Fibroblast of peridontal ligament (primary cell): ENCODE data around the gene PPP2R3A.
"Not testable (repeated sequence)": the region's sequence is repeated elsewhere in the genome, so short reads cannot be mapped to it uniquely, and the experiment has no call there.

ENCODE experiments used
- DNase-seq: peaks from one replicate; pipeline ENCODE4 v3.0.0-alpha.2; 2010; ENCODE audit errors: extremely low read depth

The PPP2R3A gene

GRCh38 chr3:136093771-136094170 is 128.2 kb downstream of the PPP2R3A start:
- DNase-seq: no peak

- DNase-seq: no peak
These were observed 139.5 kb downstream of the PPP2R3A start for GRCh38 chr3:136105044-136105443.

GRCh38 chr3:136106101-136106500 is 140.6 kb downstream of the PPP2R3A start:
- DNase-seq: no peak

- no peak for DNase-seq
These were observed 144.0 kb downstream of the PPP2R3A start for GRCh38 chr3:136109499-136109898.

GRCh38 chr3:136110481-136110880 is 145.0 kb downstream of the PPP2R3A start:
- DNase-seq: no peak

GRCh38 chr3:136114421-136114820 is 148.9 kb downstream of the PPP2R3A start:
- peak; percentile 16 for DNase-seq

- DNase-seq: not testable (repeated sequence)
These were observed 153.8 kb downstream of the PPP2R3A start for GRCh38 chr3:136119332-136119731.

- DNase-seq: not testable (repeated sequence)
These were observed 154.3 kb downstream of the PPP2R3A start for GRCh38 chr3:136119783-136120182.

GRCh38 chr3:136120373-136121348 is 155.1 kb downstream of the PPP2R3A start:
- peak; percentile 28 for DNase-seq

- DNase-seq: no peak
These were observed 156.5 kb downstream of the PPP2R3A start for GRCh38 chr3:136122006-136122405.

- not testable (repeated sequence) for DNase-seq
These were observed 166.1 kb downstream of the PPP2R3A start for GRCh38 chr3:136131647-136132046.

- DNase-seq: no peak
These were observed 168.6 kb downstream of the PPP2R3A start for GRCh38 chr3:136134091-136134490.

GRCh38 chr3:136135039-136135802 is 169.7 kb downstream of the PPP2R3A start:
- DNase-seq: no peak

- DNase-seq: no peak
These were observed 170.9 kb downstream of the PPP2R3A start for GRCh38 chr3:136136454-136136853.

GRCh38 chr3:136141291-136141785 is 175.8 kb downstream of the PPP2R3A start:
- DNase-seq: no peak

- no peak for DNase-seq
These were observed 176.4 kb downstream of the PPP2R3A start for GRCh38 chr3:136141891-136142290.

GRCh38 chr3:136142592-136142991 is 177.1 kb downstream of the PPP2R3A start:
- peak; percentile 75 for DNase-seq

GRCh38 chr3:136144397-136144796 is 178.9 kb downstream of the PPP2R3A start:
- DNase-seq: not testable (repeated sequence)

GRCh38 chr3:136146981-136147729 is 181.6 kb downstream of the PPP2R3A start:
- no peak for DNase-seq

- peak; percentile 35 for DNase-seq
These were observed 184.1 kb downstream of the PPP2R3A start for GRCh38 chr3:136149667-136150066.

- DNase-seq: no peak
These were observed 185.7 kb downstream of the PPP2R3A start for GRCh38 chr3:136151219-136151618.
